Ramos (cell line): Measurements from ENCODE around the gene EDAR.

Experiments
- in situ Hi-C: fragments of 300-500 bp; cut with MboI; formaldehyde crosslinking; loops from one replicate; pipeline ENCODE4 v1.14.3; 2022; ENCODE audit warnings: low sequenced_read_pairs; ENCODE audit not compliant: unreplicated experiment

EDAR gene

GRCh38 chr2:109005686-109006204 is 16.7 kb upstream of the EDAR start:
- in situ Hi-C loops: no loop called here

GRCh38 chr2:109001201-109001600 is 12.2 kb upstream of the EDAR start:
- in situ Hi-C loops: no loop called here

GRCh38 chr2:109000738-109001137 is 11.7 kb upstream of the EDAR start:
- in situ Hi-C loops: no loop called here

GRCh38 chr2:108998911-108999310 is 9.9 kb upstream of the EDAR start:
- in situ Hi-C loops: no loop called here

- in situ Hi-C loops: no loop called here
Observed at GRCh38 chr2:108994178-108994577, 5.2 kb upstream of the EDAR start.

- in situ Hi-C loops: no loop called here
Observed at GRCh38 chr2:108993095-108993937, 4.3 kb upstream of the EDAR start.

- in situ Hi-C loops: no loop called here
Observed at GRCh38 chr2:108988076-108988795, 784 bp downstream of the EDAR start.

- in situ Hi-C loops: no loop called here
Observed at GRCh38 chr2:108986916-108987510, 2.0 kb downstream of the EDAR start.

- in situ Hi-C loops: no loop called here
Observed at GRCh38 chr2:108983610-108984009, 5.4 kb downstream of the EDAR start.

GRCh38 chr2:108983061-108983460 is 6.0 kb downstream of the EDAR start:
- in situ Hi-C loops: no loop called here

GRCh38 chr2:108982259-108982679 is 6.8 kb downstream of the EDAR start:
- in situ Hi-C loops: no loop called here

GRCh38 chr2:108981846-108982245 is 7.2 kb downstream of the EDAR start:
- in situ Hi-C loops: no loop called here

GRCh38 chr2:108980076-108980475 is 8.9 kb downstream of the EDAR start:
- in situ Hi-C loops: no loop called here

- in situ Hi-C loops: no loop called here
Observed at GRCh38 chr2:108979461-108979860, 9.6 kb downstream of the EDAR start.

GRCh38 chr2:108978709-108979111 is 10.3 kb downstream of the EDAR start:
- in situ Hi-C loops: no loop called here

GRCh38 chr2:108975613-108976435 is 13.2 kb downstream of the EDAR start:
- in situ Hi-C loops: no loop called here

- in situ Hi-C loops: no loop called here
Observed at GRCh38 chr2:108974674-108975073, 14.3 kb downstream of the EDAR start.

GRCh38 chr2:108972663-108973062 is 16.4 kb downstream of the EDAR start:
- in situ Hi-C loops: no loop called here

- in situ Hi-C loops: no loop called here
Observed at GRCh38 chr2:108971661-108972566, 17.1 kb downstream of the EDAR start.
